ENCODE results near the gene TTC12. TPM values are rescaled to one million over a fixed set of nuclear protein-coding genes. Genes with fewer than 3 reads are reported as not detected.

Gene TTC12
- total RNA-seq, 1 experiment from 2014 or later: 30.5 TPM

- Mint-ChIP-seq H3K4me3 (ENCODE audit: unreplicated experiment) (no peak overlapping the region), H3K27me3 (ENCODE audit: insufficient read depth, unreplicated experiment) (no peaks in the 10 kb centered on the region), H3K36me3 (ENCODE audit: insufficient read depth, unreplicated experiment) (peaks cover 31% of the 10 kb centered on the region), H3K27ac (ENCODE audit: low read depth, unreplicated experiment) (no peak overlapping the region), H3K9me3 (ENCODE audit: unreplicated experiment) (no peaks in the 10 kb centered on the region), H3K4me1 (ENCODE audit: insufficient read depth, unreplicated experiment) (no peaks in the 10 kb centered on the region)
- DNase-seq (ENCODE audit: unreplicated experiment): no peak
- intact Hi-C loops (cut with micrococcal nuclease): no loop called here
- BruUV-seq (replicated peaks): no TSS peak
- no peak for TF ChIP-seq CTCF (IDR thresholded peaks at IDR 0.05; ENCODE audit: unreplicated experiment)
- CTCF ChIA-PET: interaction anchor here (1.1 to 1.3 kb wide), 2 partner anchors 10 to 198 kb away, joined by 3 to 7 read pairs; no protein-coding TSS in a partner anchor
- POLR2A ChIA-PET: interaction anchor here (0.6 kb wide), 1 partner anchor 8 kb away, joined by 3 read pairs; no protein-coding TSS in a partner anchor
Observed at GRCh38 chr11:113334183-113334582, 19.8 kb downstream of the TTC12 start.

- Mint-ChIP-seq H3K4me3 (ENCODE audit: unreplicated experiment) (no peak overlapping the region), H3K36me3 (ENCODE audit: insufficient read depth, unreplicated experiment) (peaks cover 41% of the 10 kb centered on the region), H3K9me3 (ENCODE audit: unreplicated experiment) (no peaks in the 10 kb centered on the region), H3K27me3 (ENCODE audit: insufficient read depth, unreplicated experiment) (no peaks in the 10 kb centered on the region), H3K4me1 (ENCODE audit: insufficient read depth, unreplicated experiment) (no peaks in the 10 kb centered on the region), H3K27ac (ENCODE audit: low read depth, unreplicated experiment) (no peak overlapping the region)
- BruUV-seq (replicated peaks): no TSS peak
- DNase-seq (ENCODE audit: unreplicated experiment): no peak
- CTCF ChIA-PET: no interaction called here
- POLR2A ChIA-PET: no interaction called here
- intact Hi-C loops (cut with micrococcal nuclease): no loop called here
- no peak for TF ChIP-seq CTCF (IDR thresholded peaks at IDR 0.05; ENCODE audit: unreplicated experiment)
Observed at GRCh38 chr11:113338730-113339129, 24.3 kb downstream of the TTC12 start.

GRCh38 chr11:113339929-113340589, 25.7 kb downstream of the TTC12 start:
- H3K27me3 Mint-ChIP-seq (ENCODE audit: insufficient read depth, unreplicated experiment): no peaks in the 10 kb centered on the region
- H3K4me3 Mint-ChIP-seq (ENCODE audit: unreplicated experiment): no peak overlapping the region
- ChIA-PET POLR2A (no interaction called here), CTCF (no interaction called here)
- BruUV-seq (replicated peaks): no TSS peak
- no peak overlapping the region for H3K27ac Mint-ChIP-seq (ENCODE audit: low read depth, unreplicated experiment)
- no peak for TF ChIP-seq CTCF (IDR thresholded peaks at IDR 0.05; ENCODE audit: unreplicated experiment)
- H3K36me3 Mint-ChIP-seq (ENCODE audit: insufficient read depth, unreplicated experiment): peaks cover 39% of the 10 kb centered on the region
- no peaks in the 10 kb centered on the region for H3K4me1 Mint-ChIP-seq (ENCODE audit: insufficient read depth, unreplicated experiment)
- intact Hi-C loops (cut with micrococcal nuclease): no loop called here
- H3K9me3 Mint-ChIP-seq (ENCODE audit: unreplicated experiment): no peaks in the 10 kb centered on the region
- DNase-seq (ENCODE audit: unreplicated experiment): no peak

- CTCF ChIA-PET: interaction anchor here (0.9 kb wide), 1 partner anchor 35 kb away, joined by 3 read pairs; no protein-coding TSS in a partner anchor
- Mint-ChIP-seq H3K4me1 (ENCODE audit: insufficient read depth, unreplicated experiment) (no peaks in the 10 kb centered on the region), H3K9me3 (ENCODE audit: unreplicated experiment) (no peaks in the 10 kb centered on the region), H3K27ac (ENCODE audit: low read depth, unreplicated experiment) (no peak overlapping the region), H3K4me3 (ENCODE audit: unreplicated experiment) (no peak overlapping the region), H3K27me3 (ENCODE audit: insufficient read depth, unreplicated experiment) (no peaks in the 10 kb centered on the region), H3K36me3 (ENCODE audit: insufficient read depth, unreplicated experiment) (peaks cover 24% of the 10 kb centered on the region)
- BruUV-seq (replicated peaks): no TSS peak
- intact Hi-C loops (cut with micrococcal nuclease): no loop called here
- DNase-seq (ENCODE audit: unreplicated experiment): no peak
- no peak for TF ChIP-seq CTCF (IDR thresholded peaks at IDR 0.05; ENCODE audit: unreplicated experiment)
- POLR2A ChIA-PET: no interaction called here
Observed at GRCh38 chr11:113341388-113342165, 27.2 kb downstream of the TTC12 start.
